ENCODE results near the gene PCNX4. TPM values are rescaled to one million over a fixed set of nuclear protein-coding genes. Genes with fewer than 3 reads are reported as not detected.

Gene PCNX4
- total and polyA plus RNA-seq, 8 donors, result 9.5 to 24.0 (median 16.1) TPM

DNA sequence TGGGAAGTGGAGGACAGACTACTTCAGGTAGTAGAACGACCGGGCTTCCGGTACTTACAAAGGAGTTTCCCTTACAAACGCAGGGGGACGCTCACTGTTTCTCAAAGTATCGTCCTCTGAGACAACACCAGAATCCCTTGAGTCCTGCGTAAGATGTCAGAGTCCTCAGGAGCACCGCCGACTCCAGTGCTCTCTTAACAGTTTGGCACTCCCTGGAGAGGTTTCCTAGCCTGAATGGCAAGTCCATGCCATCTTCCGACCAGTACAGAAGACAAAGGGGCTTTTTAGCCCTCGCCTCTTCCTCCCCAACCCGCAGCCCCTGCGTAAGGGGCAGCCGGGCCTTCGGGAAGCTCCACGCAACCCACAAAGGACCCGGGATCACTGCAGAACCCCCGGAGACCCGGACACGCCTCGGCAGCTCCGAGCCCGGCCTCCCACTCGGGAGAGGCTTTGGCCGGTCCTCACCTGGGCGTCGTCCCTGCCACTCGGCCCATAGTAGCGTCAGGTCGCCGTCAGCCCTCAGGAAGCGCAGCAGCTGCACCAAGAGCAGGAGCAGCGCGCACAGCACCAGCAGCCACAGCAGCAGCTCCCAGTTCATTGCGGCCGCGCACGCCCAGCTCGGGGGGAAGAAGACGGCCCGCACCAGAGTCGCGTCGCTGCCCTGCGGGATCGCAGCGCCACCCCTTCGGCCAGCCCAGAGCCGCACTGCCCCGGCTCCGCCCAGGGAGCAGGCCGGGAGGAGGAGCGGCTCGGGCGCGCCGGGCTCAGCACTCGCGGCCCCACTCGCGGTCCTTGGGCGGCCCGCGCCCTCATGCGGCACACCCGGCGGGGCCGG is 73.2 kb downstream of the PCNX4 start, which contains the start of gene DHRS7:
DHRS7 (minus strand) TSS at position 687 of the 835 bp plus-strand sequence; CDS start at position 598, 89 bp downstream.
- 0% methylated on average over 59 to 68 of the region's 68 CpGs for WGBS, 2 donors
- no peaks in the 10 kb centered on the region for H3K27me3 ChIP-seq
- H3K9me3 ChIP-seq, result no peaks in the 10 kb centered on the region
- H3K27ac ChIP-seq, result peak within 1 kb of the TSS; percentile 61 to 94 (median 84)
- peak; percentile 97 to 99 (median 97) for ATAC-seq
- DNase-seq, result peak; percentile 79 to 92 (median 83)
- intact Hi-C loops (cut with DNase I), result loop anchor here in 1 of 3 donors (10.0 kb wide), 1 partner anchor 200 kb away; no protein-coding TSS in a partner anchor
- no peaks in the 10 kb centered on the region for H3K36me3 ChIP-seq
- TF ChIP-seq, protein P1, sequence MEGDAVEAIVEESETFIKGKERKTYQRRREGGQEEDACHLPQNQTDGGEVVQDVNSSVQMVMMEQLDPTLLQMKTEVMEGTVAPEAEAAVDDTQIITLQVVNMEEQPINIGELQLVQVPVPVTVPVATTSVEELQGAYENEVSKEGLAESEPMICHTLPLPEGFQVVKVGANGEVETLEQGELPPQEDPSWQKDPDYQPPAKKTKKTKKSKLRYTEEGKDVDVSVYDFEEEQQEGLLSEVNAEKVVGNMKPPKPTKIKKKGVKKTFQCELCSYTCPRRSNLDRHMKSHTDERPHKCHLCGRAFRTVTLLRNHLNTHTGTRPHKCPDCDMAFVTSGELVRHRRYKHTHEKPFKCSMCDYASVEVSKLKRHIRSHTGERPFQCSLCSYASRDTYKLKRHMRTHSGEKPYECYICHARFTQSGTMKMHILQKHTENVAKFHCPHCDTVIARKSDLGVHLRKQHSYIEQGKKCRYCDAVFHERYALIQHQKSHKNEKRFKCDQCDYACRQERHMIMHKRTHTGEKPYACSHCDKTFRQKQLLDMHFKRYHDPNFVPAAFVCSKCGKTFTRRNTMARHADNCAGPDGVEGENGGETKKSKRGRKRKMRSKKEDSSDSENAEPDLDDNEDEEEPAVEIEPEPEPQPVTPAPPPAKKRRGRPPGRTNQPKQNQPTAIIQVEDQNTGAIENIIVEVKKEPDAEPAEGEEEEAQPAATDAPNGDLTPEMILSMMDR (IDR thresholded peaks at IDR 0.05), result peak in 3 of 4 donors; percentile 22 to 37 (median 27)
- H3K4me3 ChIP-seq, result peak within 1 kb of the TSS; percentile 39 to 87 (median 62)
- FAIRE-seq, result no peak
- peaks cover 3 to 7% (median 5%) of the 10 kb centered on the region in 3 donors for H3K4me1 ChIP-seq

DNA sequence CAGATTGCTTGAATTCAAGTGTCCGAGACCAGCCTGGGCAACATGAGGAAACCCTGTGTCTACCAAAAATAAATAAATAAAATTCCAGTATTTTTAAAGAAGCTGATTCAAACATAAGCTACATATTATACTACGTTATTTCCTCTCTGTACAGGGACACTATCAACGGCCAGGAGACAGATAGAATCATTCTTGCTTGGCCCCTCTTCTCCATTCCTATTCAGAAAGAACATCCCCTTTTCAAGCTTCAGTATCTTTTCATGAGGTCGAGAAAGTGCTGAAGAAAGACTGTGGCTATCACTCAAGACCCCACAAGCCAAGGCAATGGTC is 73.8 kb downstream of the PCNX4 start:
- Histone ChIP-seq H3K9me3 (no peaks in the 10 kb centered on the region), H3K27ac (peak overlapping the region; percentile 61 to 94 (median 84)), H3K4me1 (peaks cover 3 to 7% (median 5%) of the 10 kb centered on the region in 3 donors), H3K27me3 (no peaks in the 10 kb centered on the region), H3K4me3 (peak overlapping the region in 3 of 4 donors; percentile 39 to 87 (median 65)), H3K36me3 (no peaks in the 10 kb centered on the region)
- 2 to 8% methylated on average over 4 of the region's 4 CpGs for WGBS, 2 donors
- TF ChIP-seq, protein P1 (IDR thresholded peaks at IDR 0.05), result no peak
- intact Hi-C loops (cut with DNase I), result loop anchor here in 1 of 3 donors (10.0 kb wide), 1 partner anchor 201 kb away; no protein-coding TSS in a partner anchor
- DNase-seq (no peak), ATAC-seq (peak in 1 of 4 donors; percentile 2), FAIRE-seq (no peak)

DNA sequence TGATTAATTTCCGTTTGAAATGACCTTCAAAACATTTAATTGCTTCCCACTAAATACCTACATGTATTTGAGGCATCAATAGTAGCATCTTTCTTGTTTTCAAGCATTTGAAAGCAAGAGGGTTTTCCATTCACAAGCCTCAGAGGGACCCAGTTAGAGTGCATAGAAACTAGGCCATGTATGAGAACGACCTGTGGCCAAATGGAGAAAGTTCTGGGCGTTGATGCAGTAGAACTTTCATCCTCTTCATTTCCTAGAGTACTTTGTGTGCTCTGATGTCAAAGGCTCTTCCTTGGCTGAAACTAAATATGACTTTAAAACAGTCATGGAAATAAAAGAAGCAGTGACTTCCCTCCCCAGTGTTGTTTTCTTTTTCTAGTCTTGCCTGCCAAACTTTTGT is 74.4 kb downstream of the PCNX4 start:
- intact Hi-C loops (cut with DNase I), result loop anchor here in 1 of 3 donors (10.0 kb wide), 1 partner anchor 201 kb away; no protein-coding TSS in a partner anchor
- no peak overlapping the region for H3K4me3 ChIP-seq
- H3K27ac ChIP-seq, result peak overlapping the region in 2 of 4 donors; percentile 76 to 93
- no peaks in the 10 kb centered on the region for H3K36me3 ChIP-seq
- no peaks in the 10 kb centered on the region for H3K9me3 ChIP-seq
- FAIRE-seq (no peak), DNase-seq (no peak), ATAC-seq (no peak)
- 59 to 72% methylated on average over 3 of the region's 3 CpGs for WGBS, 2 donors
- H3K4me1 ChIP-seq, result peaks cover 3 to 7% (median 5%) of the 10 kb centered on the region in 3 donors
- no peaks in the 10 kb centered on the region for H3K27me3 ChIP-seq
- TF ChIP-seq, protein P1 (IDR thresholded peaks at IDR 0.05), result no peak

DNA sequence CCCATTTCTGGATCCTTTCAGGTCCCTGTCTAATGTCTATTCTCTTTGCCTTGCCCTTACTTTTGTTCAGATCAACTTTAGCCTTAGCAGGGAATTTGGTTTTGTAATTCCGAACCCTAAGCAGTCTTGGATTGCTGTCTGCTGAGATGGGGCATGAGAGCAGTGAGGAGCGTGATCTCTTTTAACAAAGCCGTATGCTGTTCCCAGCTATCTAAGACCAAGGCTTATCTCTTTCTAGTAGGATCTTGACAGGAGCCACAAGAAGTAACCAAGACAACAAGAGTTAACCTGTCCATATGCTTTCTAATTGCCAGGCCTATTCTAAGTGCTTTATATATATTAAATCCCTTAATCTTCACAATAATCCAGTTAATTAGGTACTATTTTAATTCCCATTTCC is 78.0 kb downstream of the PCNX4 start:
- Histone ChIP-seq H3K4me1 (peaks cover 0 to 7% (median 0%) of the 10 kb centered on the region in 3 donors), H3K27me3 (no peaks in the 10 kb centered on the region), H3K4me3 (no peak overlapping the region), H3K27ac (no peak overlapping the region), H3K36me3 (no peaks in the 10 kb centered on the region), H3K9me3 (no peaks in the 10 kb centered on the region)
- intact Hi-C loops (cut with DNase I), result loop anchor here in 1 of 3 donors (10.0 kb wide), 1 partner anchor 205 kb away; no protein-coding TSS in a partner anchor
- no peak for ATAC-seq
- 81 to 91% methylated on average over 3 of the region's 3 CpGs for WGBS, 2 donors
- FAIRE-seq, result no peak
- no peak for DNase-seq
- TF ChIP-seq, protein P1 (IDR thresholded peaks at IDR 0.05), result no peak
